ENCODE results near the gene TEKT2.

TEKT2 gene

GRCh38 chr1:36108314-36108713 is 24.4 kb downstream of the TEKT2 start:
- DNase-seq (ENCODE audit: low spot score), result no peak
- TF ChIP-seq CTCF (IDR thresholded peaks at IDR 0.05; ENCODE audit: extremely low read depth, missing control alignments), result no peak

GRCh38 chr1:36109041-36109679 is 25.3 kb downstream of the TEKT2 start:
- no peak for DNase-seq (ENCODE audit: low spot score)
- TF ChIP-seq CTCF (IDR thresholded peaks at IDR 0.05; ENCODE audit: extremely low read depth, missing control alignments), result no peak

GRCh38 chr1:36111151-36111550 is 27.3 kb downstream of the TEKT2 start:
- DNase-seq (ENCODE audit: low spot score), result no peak
- TF ChIP-seq CTCF (IDR thresholded peaks at IDR 0.05; ENCODE audit: extremely low read depth, missing control alignments), result no peak

- DNase-seq (ENCODE audit: low spot score), result no peak
- TF ChIP-seq CTCF (IDR thresholded peaks at IDR 0.05; ENCODE audit: extremely low read depth, missing control alignments), result no peak
These were observed 28.9 kb downstream of the TEKT2 start for GRCh38 chr1:36112823-36113222.

- TF ChIP-seq CTCF (IDR thresholded peaks at IDR 0.05; ENCODE audit: extremely low read depth, missing control alignments), result no peak
- no peak for DNase-seq (ENCODE audit: low spot score)
These were observed 30.5 kb downstream of the TEKT2 start for GRCh38 chr1:36114371-36114770.

GRCh38 chr1:36115200-36115669 is 31.3 kb downstream of the TEKT2 start:
- TF ChIP-seq CTCF (IDR thresholded peaks at IDR 0.05; ENCODE audit: extremely low read depth, missing control alignments), result no peak
- DNase-seq (ENCODE audit: low spot score), result no peak

GRCh38 chr1:36115931-36116330 is 32.0 kb downstream of the TEKT2 start:
- TF ChIP-seq CTCF (IDR thresholded peaks at IDR 0.05; ENCODE audit: extremely low read depth, missing control alignments), result no peak
- DNase-seq (ENCODE audit: low spot score), result no peak
